ENCODE measurements around the gene FAM25G.

The FAM25G gene

DNA sequence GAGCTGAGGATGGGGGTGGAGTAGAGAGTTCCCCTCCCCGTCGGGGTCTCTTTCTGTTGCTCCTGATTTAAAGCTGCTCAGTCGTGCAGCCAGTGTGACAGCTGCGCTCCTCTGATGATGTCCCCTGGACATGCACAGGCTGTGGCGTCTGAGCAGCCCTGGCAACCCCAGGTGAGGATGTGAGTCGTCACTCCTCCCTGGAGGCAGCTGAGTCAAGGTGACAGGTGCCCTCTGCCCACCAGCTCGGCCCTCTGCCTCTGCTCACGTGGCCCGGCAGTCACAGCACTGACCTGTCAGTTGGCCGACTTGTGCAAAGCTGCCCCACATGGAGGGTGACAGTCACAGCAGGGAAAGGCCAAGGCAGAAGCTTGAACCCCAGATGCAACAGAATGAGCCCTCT, 41.5 kb downstream of the FAM25G start:
- no peak overlapping the region for H3K27ac ChIP-seq (replicated peaks)
- no peak for DNase-seq (ENCODE audit: low read depth in 1 of 2, low spot score in 1 of 2)
- TF ChIP-seq, protein P1, sequence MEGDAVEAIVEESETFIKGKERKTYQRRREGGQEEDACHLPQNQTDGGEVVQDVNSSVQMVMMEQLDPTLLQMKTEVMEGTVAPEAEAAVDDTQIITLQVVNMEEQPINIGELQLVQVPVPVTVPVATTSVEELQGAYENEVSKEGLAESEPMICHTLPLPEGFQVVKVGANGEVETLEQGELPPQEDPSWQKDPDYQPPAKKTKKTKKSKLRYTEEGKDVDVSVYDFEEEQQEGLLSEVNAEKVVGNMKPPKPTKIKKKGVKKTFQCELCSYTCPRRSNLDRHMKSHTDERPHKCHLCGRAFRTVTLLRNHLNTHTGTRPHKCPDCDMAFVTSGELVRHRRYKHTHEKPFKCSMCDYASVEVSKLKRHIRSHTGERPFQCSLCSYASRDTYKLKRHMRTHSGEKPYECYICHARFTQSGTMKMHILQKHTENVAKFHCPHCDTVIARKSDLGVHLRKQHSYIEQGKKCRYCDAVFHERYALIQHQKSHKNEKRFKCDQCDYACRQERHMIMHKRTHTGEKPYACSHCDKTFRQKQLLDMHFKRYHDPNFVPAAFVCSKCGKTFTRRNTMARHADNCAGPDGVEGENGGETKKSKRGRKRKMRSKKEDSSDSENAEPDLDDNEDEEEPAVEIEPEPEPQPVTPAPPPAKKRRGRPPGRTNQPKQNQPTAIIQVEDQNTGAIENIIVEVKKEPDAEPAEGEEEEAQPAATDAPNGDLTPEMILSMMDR (IDR thresholded peaks at IDR 0.05; ENCODE audit: insufficient read depth, low read length), result no peak
- TF ChIP-seq, protein P2, sequence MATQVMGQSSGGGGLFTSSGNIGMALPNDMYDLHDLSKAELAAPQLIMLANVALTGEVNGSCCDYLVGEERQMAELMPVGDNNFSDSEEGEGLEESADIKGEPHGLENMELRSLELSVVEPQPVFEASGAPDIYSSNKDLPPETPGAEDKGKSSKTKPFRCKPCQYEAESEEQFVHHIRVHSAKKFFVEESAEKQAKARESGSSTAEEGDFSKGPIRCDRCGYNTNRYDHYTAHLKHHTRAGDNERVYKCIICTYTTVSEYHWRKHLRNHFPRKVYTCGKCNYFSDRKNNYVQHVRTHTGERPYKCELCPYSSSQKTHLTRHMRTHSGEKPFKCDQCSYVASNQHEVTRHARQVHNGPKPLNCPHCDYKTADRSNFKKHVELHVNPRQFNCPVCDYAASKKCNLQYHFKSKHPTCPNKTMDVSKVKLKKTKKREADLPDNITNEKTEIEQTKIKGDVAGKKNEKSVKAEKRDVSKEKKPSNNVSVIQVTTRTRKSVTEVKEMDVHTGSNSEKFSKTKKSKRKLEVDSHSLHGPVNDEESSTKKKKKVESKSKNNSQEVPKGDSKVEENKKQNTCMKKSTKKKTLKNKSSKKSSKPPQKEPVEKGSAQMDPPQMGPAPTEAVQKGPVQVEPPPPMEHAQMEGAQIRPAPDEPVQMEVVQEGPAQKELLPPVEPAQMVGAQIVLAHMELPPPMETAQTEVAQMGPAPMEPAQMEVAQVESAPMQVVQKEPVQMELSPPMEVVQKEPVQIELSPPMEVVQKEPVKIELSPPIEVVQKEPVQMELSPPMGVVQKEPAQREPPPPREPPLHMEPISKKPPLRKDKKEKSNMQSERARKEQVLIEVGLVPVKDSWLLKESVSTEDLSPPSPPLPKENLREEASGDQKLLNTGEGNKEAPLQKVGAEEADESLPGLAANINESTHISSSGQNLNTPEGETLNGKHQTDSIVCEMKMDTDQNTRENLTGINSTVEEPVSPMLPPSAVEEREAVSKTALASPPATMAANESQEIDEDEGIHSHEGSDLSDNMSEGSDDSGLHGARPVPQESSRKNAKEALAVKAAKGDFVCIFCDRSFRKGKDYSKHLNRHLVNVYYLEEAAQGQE (IDR thresholded peaks at IDR 0.05; ENCODE audit: insufficient replicate concordance, low read depth), result no peak
- TF ChIP-seq GABPA (IDR thresholded peaks at IDR 0.05; ENCODE audit: low read depth), result no peak
- no peak for TF ChIP-seq POLR2AphosphoS5 (IDR thresholded peaks at IDR 0.05; ENCODE audit: low read depth)
- no peak for TF ChIP-seq SPI1 (IDR thresholded peaks at IDR 0.05; ENCODE audit: borderline replicate concordance, low read depth)

GRCh38 chr10:47449102-47449978, 42.2 kb downstream of the FAM25G start:
- H3K27ac ChIP-seq (replicated peaks), result no peak overlapping the region
- TF ChIP-seq SPI1 (IDR thresholded peaks at IDR 0.05; ENCODE audit: borderline replicate concordance, low read depth), result peak; percentile 51; the same call in 1 of the 2 replicates
- TF ChIP-seq POLR2AphosphoS5 (IDR thresholded peaks at IDR 0.05; ENCODE audit: low read depth), result peak; percentile 47; the same call in 1 of the 2 replicates
- TF ChIP-seq, protein P2 (IDR thresholded peaks at IDR 0.05; ENCODE audit: insufficient replicate concordance, low read depth), result no peak
- H3K27me3 ChIP-seq (ENCODE audit: insufficient read depth, poor library complexity, severe bottlenecking), result no peaks in the 10 kb centered on the region
- DNase-seq (ENCODE audit: low read depth in 1 of 2, low spot score in 1 of 2), result peak in 1 of 2 experiments; percentile 61
- no peak overlapping the region for H3K4me3 ChIP-seq (replicated peaks; ENCODE audit: insufficient read depth, low read length)

More for the DNA sequence above, 41.5 kb downstream of the FAM25G start:
- Histone ChIP-seq H3K4me3 (replicated peaks; ENCODE audit: insufficient read depth, low read length) (no peak overlapping the region), H3K27me3 (ENCODE audit: insufficient read depth, poor library complexity, severe bottlenecking) (no peaks in the 10 kb centered on the region)

- Histone ChIP-seq H3K4me3 (replicated peaks; ENCODE audit: insufficient read depth, low read length) (no peak overlapping the region), H3K27ac (replicated peaks) (no peak overlapping the region), H3K27me3 (ENCODE audit: insufficient read depth, poor library complexity, severe bottlenecking) (no peaks in the 10 kb centered on the region)
- TF ChIP-seq, protein P1 (IDR thresholded peaks at IDR 0.05; ENCODE audit: insufficient read depth, low read length), result no peak
- TF ChIP-seq GABPA (IDR thresholded peaks at IDR 0.05; ENCODE audit: low read depth) (no peak), POLR2AphosphoS5 (IDR thresholded peaks at IDR 0.05; ENCODE audit: low read depth) (no peak), SPI1 (IDR thresholded peaks at IDR 0.05; ENCODE audit: borderline replicate concordance, low read depth) (no peak)
- TF ChIP-seq, protein P2 (IDR thresholded peaks at IDR 0.05; ENCODE audit: insufficient replicate concordance, low read depth), result no peak
- no peak for DNase-seq (ENCODE audit: low read depth in 1 of 2, low spot score in 1 of 2)
Observed at GRCh38 chr10:47447705-47448104, 43.8 kb downstream of the FAM25G start.
